Measurements from ENCODE around the gene THAP11.
"Not testable (repeated sequence)": the region's sequence is repeated elsewhere in the genome, so short reads cannot be mapped to it uniquely, and the experiment has no call there.

THAP11 gene

DNA sequence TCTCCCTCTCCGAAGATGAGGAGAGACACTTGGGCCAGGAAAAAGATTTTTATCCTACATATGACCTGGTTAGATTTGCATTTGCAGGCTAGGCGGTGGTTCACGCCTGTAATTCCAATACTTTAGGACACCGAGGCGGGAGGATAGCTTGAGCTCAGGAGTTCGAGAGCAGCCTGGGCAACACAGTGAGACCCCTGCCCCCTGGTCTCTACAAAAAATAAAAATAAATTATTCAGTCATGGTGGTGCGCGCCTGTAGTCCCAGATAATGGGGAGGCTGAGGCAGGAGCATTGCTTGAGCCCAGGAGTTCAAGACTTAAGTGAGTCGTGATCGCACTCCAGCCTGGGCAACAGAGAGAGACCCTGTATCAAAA, 7.9 kb upstream of the THAP11 start:
- no peak for DNase-seq

- DNase-seq: not testable (repeated sequence)
These were observed 4.9 kb upstream of the THAP11 start for GRCh38 chr16:67837190-67837589.

- DNase-seq: peak in 2 of 56 donors; percentile 4 to 7
These were observed 4.3 kb upstream of the THAP11 start for GRCh38 chr16:67837811-67838210.

DNA sequence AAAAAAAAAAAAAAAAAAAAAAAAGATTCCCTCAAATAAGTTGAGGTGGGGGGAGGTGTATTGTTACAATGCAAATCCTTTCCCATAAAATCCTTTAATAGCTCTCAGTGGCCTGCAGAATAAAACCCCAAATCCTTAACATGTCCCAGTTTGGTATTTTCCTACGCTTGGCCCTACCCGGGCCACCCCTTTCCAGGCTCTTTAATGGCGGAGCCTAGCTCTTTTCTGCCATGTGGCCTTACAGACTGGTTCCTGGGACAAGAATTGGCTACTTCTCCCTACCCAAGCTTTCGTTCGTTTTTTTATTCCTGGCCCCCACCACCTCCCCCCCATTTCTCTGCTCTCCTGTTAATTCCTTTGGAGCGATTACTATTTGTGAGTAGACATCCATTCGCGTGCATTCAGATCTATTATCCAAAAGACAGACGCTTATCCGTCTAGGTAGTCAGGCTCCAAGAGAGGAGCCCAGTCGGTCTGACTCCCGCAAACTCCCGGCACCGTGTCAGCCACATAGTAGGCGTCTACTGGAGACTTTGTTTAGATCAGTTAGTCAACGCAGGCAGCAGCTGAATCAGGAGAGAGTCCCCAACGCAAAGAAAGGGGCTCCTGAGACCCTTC, 813 bp upstream of the THAP11 start:
- no peak for DNase-seq

- DNase-seq: peak in 50 of 56 donors; percentile 20 to 84 (median 63)
These were observed 606 bp downstream of the THAP11 start for GRCh38 chr16:67842509-67843342.

- DNase-seq: peak in 1 of 56 donors; percentile 29
These were observed 1.2 kb downstream of the THAP11 start for GRCh38 chr16:67843343-67843765.

DNA sequence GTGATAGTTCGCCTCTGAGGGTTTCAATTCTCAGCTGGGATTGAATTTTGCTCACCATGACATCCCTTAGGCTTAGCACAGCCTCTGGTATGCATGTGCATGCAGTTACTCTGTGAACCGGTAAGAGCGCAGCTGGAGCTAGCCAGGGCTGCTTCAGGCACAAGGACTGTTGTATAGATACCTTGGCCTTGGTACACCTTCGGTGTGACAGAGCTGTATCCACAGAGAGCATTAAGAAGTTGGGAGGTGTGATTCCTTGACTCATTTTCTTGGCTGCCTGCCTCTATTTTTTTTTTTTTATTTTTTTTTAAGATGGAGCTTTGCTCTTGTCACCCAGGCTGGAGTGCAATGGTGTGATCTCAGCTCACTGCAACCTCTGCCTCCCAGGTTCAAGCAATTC, 2.4 kb downstream of the THAP11 start:
- no peak for DNase-seq

DNA sequence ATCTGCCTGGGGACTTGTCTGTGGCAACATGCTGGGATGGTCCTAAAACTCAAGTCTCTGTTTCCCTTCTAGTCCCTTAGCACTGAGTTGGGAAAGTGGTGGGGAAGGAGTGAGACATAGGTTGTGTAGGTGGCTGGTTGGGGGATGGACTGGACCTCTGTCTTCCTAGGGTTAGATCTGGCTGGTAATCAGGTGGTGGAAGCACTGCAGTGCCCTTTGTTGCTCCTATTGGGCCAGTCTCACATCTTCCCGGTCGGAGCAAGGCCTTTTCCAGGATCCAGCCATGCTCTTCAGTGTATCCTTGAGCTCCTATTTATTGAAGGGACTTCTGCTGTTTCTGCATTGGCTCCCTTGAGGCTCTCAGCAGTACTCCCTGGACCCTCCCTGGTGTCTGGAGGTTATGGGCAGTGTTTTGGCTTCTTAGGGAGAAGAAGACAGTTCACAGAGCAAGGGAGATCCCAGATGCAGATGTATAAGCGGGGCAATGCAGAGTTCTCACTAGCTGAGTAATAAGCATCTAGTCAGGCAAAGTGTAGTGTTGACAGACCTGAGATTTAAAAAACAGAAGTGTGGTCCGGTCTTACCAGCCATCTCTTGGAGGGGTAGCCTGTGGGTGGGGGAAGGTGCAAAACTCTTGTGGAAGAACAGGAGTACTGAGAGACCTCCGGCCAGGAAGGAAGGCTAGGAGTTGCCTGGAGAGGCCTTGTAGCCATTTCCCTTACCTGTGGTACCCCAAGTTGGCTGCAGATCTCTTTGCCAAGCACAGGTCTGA, 3.4 kb downstream of the THAP11 start:
- DNase-seq: no peak

DNA sequence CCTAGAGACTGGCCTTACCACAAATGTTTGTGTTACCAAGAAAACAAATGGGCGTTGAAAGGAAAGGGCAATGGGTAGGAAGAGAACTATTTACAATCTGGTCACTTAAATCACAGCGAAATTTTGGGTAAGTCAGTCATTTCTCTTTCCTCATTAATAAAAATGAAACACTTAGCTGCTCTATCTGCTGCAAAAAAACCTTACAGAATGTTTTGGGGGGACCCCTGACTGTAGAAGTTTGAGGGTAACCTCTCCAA, 3.9 kb downstream of the THAP11 start:
- DNase-seq: no peak

- peak; percentile 33 to 98 (median 92) for DNase-seq
These were observed 4.4 kb downstream of the THAP11 start, which contains the start of gene NUTF2 for GRCh38 chr16:67846320-67847063. TSS of gene NUTF2 (plus strand) at chr16:67846933. CDS start at chr16:67865131, 18,198 bp downstream.

DNA sequence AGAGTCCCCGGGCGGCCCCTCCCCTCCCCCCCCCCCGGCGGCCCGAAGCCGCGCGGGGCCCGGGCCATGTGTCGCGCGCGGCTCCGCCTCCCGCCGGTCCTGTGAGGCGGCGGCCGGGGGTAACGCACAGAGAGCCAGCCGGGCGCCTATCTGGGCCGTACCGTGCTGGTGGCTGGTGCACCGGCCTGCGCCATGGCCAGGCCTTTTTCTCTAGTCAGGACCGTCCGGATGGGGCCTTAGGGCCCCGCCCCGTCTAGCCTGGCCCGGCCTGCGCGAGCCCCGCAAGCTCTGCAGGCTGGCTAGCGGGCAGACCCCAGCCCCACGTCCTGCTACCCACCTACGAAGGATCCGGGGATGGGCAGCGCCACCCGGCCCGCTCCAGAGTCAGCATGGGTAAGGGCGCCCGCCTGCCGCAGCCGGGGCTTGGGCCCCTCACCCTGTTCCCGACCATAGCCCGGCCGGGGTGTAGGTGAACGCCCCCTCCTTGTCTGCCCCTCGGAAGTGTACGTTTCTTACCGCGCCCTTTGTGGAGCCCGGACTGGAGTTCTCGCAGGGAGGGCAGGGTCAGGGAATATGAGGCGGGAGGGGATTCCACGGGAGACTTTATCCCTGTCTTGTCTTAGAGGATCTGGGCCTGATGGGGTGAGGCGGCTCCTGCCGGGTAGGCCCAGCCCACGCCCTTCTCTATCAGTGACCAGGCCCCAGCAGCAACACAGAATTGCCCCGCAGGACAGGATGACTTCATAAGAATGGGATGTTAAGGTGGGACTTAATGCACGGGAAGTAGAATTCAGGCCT, 5.1 kb downstream of the THAP11 start, which contains the start of gene CENPT:
Gene CENPT (minus strand): TSS at position 630 of the 798 bp plus-strand sequence. CDS start 13,834 bp downstream, outside the sequence.
- DNase-seq: peak in 19 of 56 donors; percentile 36 to 86 (median 76)

GRCh38 chr16:67848118-67848517, 6.0 kb downstream of the THAP11 start:
- DNase-seq: no peak

- no peak for DNase-seq
These were observed 11.6 kb downstream of the THAP11 start for GRCh38 chr16:67853670-67854069.

GRCh38 chr16:67855789-67856188, 13.7 kb downstream of the THAP11 start:
- DNase-seq: no peak

DNA sequence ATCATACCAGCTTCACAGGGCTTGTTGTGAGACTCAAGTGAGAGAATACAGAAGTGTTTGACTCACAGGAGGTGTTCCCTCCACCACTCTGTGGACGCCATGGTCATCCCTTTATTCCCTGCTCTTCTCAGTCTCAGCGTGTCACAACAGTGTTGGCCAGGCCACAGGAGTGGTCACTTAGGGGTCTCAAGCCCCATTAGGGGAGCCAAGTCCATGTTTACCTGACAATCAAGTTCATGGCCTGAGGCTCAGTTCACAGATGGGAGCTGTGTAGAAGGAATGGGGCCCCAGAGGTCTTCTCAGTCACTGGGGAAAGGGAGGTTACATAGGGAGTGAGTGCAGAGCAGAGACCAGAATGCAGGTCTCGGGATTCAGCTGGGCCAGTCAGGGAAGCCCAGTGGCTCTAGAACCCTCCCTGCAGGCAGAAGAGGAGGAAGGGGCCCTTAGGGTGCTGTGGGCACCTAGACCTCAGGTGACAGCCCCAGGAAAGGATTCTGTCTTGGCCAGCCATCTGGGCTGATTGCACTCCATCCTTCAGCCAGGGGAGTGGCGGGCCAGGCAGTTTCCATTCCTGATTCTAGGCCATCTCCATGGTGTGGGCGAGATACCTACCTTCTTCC, 14.9 kb downstream of the THAP11 start:
- no peak for DNase-seq

GRCh38 chr16:67857547-67858233, 15.6 kb downstream of the THAP11 start:
- peak in 7 of 56 donors; percentile 10 to 37 (median 16) for DNase-seq

GRCh38 chr16:67858500-67858899, 16.4 kb downstream of the THAP11 start:
- DNase-seq: no peak

- no peak for DNase-seq
These were observed 18.7 kb downstream of the THAP11 start for GRCh38 chr16:67860589-67861398.

All from nucleus accumbens (tissue), 56 donors.